HG02840 (cell line): ENCODE measurements around the gene LRRTM4.
"Not testable (repeated sequence)": the region's sequence is repeated elsewhere in the genome, so short reads cannot be mapped to it uniquely, and the experiment has no call there.

Source experiments
- ATAC-seq: cut with Tn5 transposase; IDR thresholded peaks from one replicate; pipeline ENCODE4 v1.9.1; 2021; ENCODE audit warnings: mild to moderate bottlenecking, moderate library complexity, moderate number of reproducible peaks; ENCODE audit not compliant: unreplicated experiment, low FRiP score

Gene LRRTM4

GRCh38 chr2:77099961-77100360, 422.2 kb downstream of the LRRTM4 start:
- no peak for ATAC-seq

GRCh38 chr2:77095525-77095924, 426.7 kb downstream of the LRRTM4 start:
- not testable (repeated sequence) for ATAC-seq

- ATAC-seq = no peak
Measured at GRCh38 chr2:77095096-77095495, 427.1 kb downstream of the LRRTM4 start.

- ATAC-seq = not testable (repeated sequence)
Measured at GRCh38 chr2:77088424-77088823, 433.8 kb downstream of the LRRTM4 start.

GRCh38 chr2:77087987-77088414, 434.2 kb downstream of the LRRTM4 start:
- no peak for ATAC-seq

- ATAC-seq = no peak
Measured at GRCh38 chr2:77086478-77086877, 435.7 kb downstream of the LRRTM4 start.

GRCh38 chr2:77086051-77086450, 436.1 kb downstream of the LRRTM4 start:
- no peak for ATAC-seq

GRCh38 chr2:77085561-77085960, 436.6 kb downstream of the LRRTM4 start:
- ATAC-seq = no peak

- ATAC-seq = no peak
Measured at GRCh38 chr2:77081597-77081996, 440.6 kb downstream of the LRRTM4 start.

- ATAC-seq = no peak
Measured at GRCh38 chr2:77064324-77064723, 457.9 kb downstream of the LRRTM4 start.

- ATAC-seq = no peak
Measured at GRCh38 chr2:77054938-77055337, 467.2 kb downstream of the LRRTM4 start.

- no peak for ATAC-seq
Measured at GRCh38 chr2:77046339-77046738, 475.8 kb downstream of the LRRTM4 start.

- ATAC-seq = not testable (repeated sequence)
Measured at GRCh38 chr2:77045456-77045855, 476.7 kb downstream of the LRRTM4 start.

GRCh38 chr2:77034445-77034844, 487.7 kb downstream of the LRRTM4 start:
- ATAC-seq = no peak

- not testable (repeated sequence) for ATAC-seq
Measured at GRCh38 chr2:77029237-77029636, 492.9 kb downstream of the LRRTM4 start.

- ATAC-seq = no peak
Measured at GRCh38 chr2:77028032-77028600, 494.1 kb downstream of the LRRTM4 start.

GRCh38 chr2:77025714-77026113, 496.5 kb downstream of the LRRTM4 start:
- ATAC-seq = no peak

GRCh38 chr2:77021161-77021560, 501.0 kb downstream of the LRRTM4 start:
- no peak for ATAC-seq

- ATAC-seq = no peak
Measured at GRCh38 chr2:77018219-77018618, 504.0 kb downstream of the LRRTM4 start.

GRCh38 chr2:77017355-77017745, 504.8 kb downstream of the LRRTM4 start:
- no peak for ATAC-seq

GRCh38 chr2:77016443-77017354, 505.5 kb downstream of the LRRTM4 start:
- ATAC-seq = no peak

GRCh38 chr2:77013953-77014352, 508.2 kb downstream of the LRRTM4 start:
- ATAC-seq = no peak
